SK-MEL-5 (cell line): Measurements from ENCODE around the gene TDRD10. TPM values are rescaled to one million over a fixed set of nuclear protein-coding genes. Genes with fewer than 3 reads are reported as not detected.
"Not testable (repeated sequence)": the region's sequence is repeated elsewhere in the genome, so short reads cannot be mapped to it uniquely, and the experiment has no call there.

Source experiments
- DNase-seq: peaks from one replicate; pipeline ENCODE4 v3.0.0-alpha.2; 2016; ENCODE audit warnings: low read depth, low spot score
- in situ Hi-C: cut with HindIII; loops from 2 replicates; pipeline ENCODE4 v1.10.0; 2016; ENCODE audit warnings: low sequenced_read_pairs, high pct_unique_total_duplicates, low pct_unique_long_range_greater_than_20kb
- total RNA-seq: library from RNA; depleted of rRNA; stranded (reverse); fragments of >200 nt; shearing (Covaris generic); gene quantifications from 2 replicates; pipeline ENCODE4 v1.2.3, GENCODE V29; 2014

The TDRD10 gene
- total RNA-seq, 1 experiment from 2014 or later, result not detected

- in situ Hi-C loops, result no loop called here
- DNase-seq, result peak; percentile 26
Observed at GRCh38 chr1:154497026-154497806, 4.8 kb upstream of the TDRD10 start.

- in situ Hi-C loops, result no loop called here
- peak; percentile 52 for DNase-seq
Observed at GRCh38 chr1:154499446-154499845, 2.6 kb upstream of the TDRD10 start.

GRCh38 chr1:154500533-154500932, 1.5 kb upstream of the TDRD10 start:
- no peak for DNase-seq
- in situ Hi-C loops, result no loop called here

- no peak for DNase-seq
- in situ Hi-C loops, result no loop called here
Observed at GRCh38 chr1:154501423-154502065, 475 bp upstream of the TDRD10 start.

GRCh38 chr1:154502744-154503115, 711 bp downstream of the TDRD10 start:
- no peak for DNase-seq
- in situ Hi-C loops, result no loop called here

GRCh38 chr1:154503898-154504297, 1.9 kb downstream of the TDRD10 start:
- in situ Hi-C loops, result no loop called here
- DNase-seq, result no peak

GRCh38 chr1:154512760-154513159, 10.7 kb downstream of the TDRD10 start:
- in situ Hi-C loops, result no loop called here
- DNase-seq, result no peak

- DNase-seq, result no peak
- in situ Hi-C loops, result no loop called here
Observed at GRCh38 chr1:154514066-154514553, 12.1 kb downstream of the TDRD10 start.

- in situ Hi-C loops, result no loop called here
- DNase-seq, result no peak
Observed at GRCh38 chr1:154517661-154518060, 15.6 kb downstream of the TDRD10 start.

- no peak for DNase-seq
- in situ Hi-C loops, result no loop called here
Observed at GRCh38 chr1:154519591-154519991, 17.6 kb downstream of the TDRD10 start.

- in situ Hi-C loops, result no loop called here
- DNase-seq, result no peak
Observed at GRCh38 chr1:154520333-154520732, 18.3 kb downstream of the TDRD10 start.

GRCh38 chr1:154521695-154522094, 19.7 kb downstream of the TDRD10 start:
- in situ Hi-C loops, result no loop called here

GRCh38 chr1:154524881-154525280, 22.9 kb downstream of the TDRD10 start:
- peak; percentile 88 for DNase-seq
- in situ Hi-C loops, result no loop called here

More at GRCh38 chr1:154521695-154522094, 19.7 kb downstream of the TDRD10 start:
- DNase-seq, result no peak

- in situ Hi-C loops, result no loop called here
- DNase-seq, result peak; percentile 52
Observed at GRCh38 chr1:154527192-154527591, 25.2 kb downstream of the TDRD10 start.

- no peak for DNase-seq
- in situ Hi-C loops, result no loop called here
Observed at GRCh38 chr1:154529308-154529707, 27.3 kb downstream of the TDRD10 start.

GRCh38 chr1:154531950-154532349, 29.9 kb downstream of the TDRD10 start:
- in situ Hi-C loops, DNase-seq: not testable (repeated sequence)

GRCh38 chr1:154533952-154534844, 32.2 kb downstream of the TDRD10 start:
- peak; percentile 76 for DNase-seq
- in situ Hi-C loops, result no loop called here

GRCh38 chr1:154536570-154536969, 34.6 kb downstream of the TDRD10 start:
- DNase-seq, result no peak
- in situ Hi-C loops, result no loop called here
